Left ventricle myocardium inferior (tissue), 1 donor: ENCODE data around the gene NEDD4. TPM values are rescaled to one million over a fixed set of nuclear protein-coding genes. Genes with fewer than 3 reads are reported as not detected.

Experiments
- DNase-seq: peaks from one replicate; pipeline ENCODE4 v3.0.0-alpha.2; 2020
- H3K27ac ChIP-seq: fragments of 200-600 bp; replicated peaks from 2 replicates; pipeline ENCODE4 v1.8.0; 2021
- H3K27me3 ChIP-seq: fragments of 200-600 bp; 2 replicates; pipeline ENCODE4 v1.8.0; 2021; ENCODE audit warnings: low read depth
- H3K36me3 ChIP-seq: fragments of 200-600 bp; 2 replicates; pipeline ENCODE4 v1.8.0; 2021
- H3K4me1 ChIP-seq: fragments of 200-600 bp; 2 replicates; pipeline ENCODE4 v1.8.0; 2021
- H3K4me3 ChIP-seq: fragments of 200-600 bp; 2 replicates; pipeline ENCODE4 v1.8.0; 2021; ENCODE audit warnings: mild to moderate bottlenecking, moderate library complexity
- H3K9me3 ChIP-seq: fragments of 200-600 bp; replicated peaks from 2 replicates; pipeline ENCODE4 v1.8.0; 2021
- intact Hi-C: fragments of 100-400 bp; cut with micrococcal nuclease; formaldehyde crosslinking; loops from one replicate; pipeline ENCODE4 v1.11.0; 2022
- long read RNA-seq: library from polyadenylated mRNA; unstranded; transcript quantifications from one replicate; pipeline ENCODE4 v2.0.0, GENCODE V29; 2021
- total RNA-seq: library from RNA; stranded (reverse); fragmentation: NEBNext Ultra II Directional; extraction: Animal tissue kit (Norgen Biotek cat#: 25700); gene quantifications from one replicate; pipeline ENCODE4 v1.2.1, GENCODE V29; 2021
- TF ChIP-seq, protein P1 (sequence below): fragments of 200-600 bp; IDR thresholded peaks from 2 replicates; pipeline ENCODE4 v1.8.0; 2021; ENCODE audit warnings: antibody characterized with exemption, mild to moderate bottlenecking, borderline replicate concordance
- donor health status: DM: no; HTN: yes; CAD: no; lungs with severe emphysema.

NEDD4 gene
- total RNA-seq: 8.1 TPM
- long read RNA-seq, full-length matches to known transcripts: 7 of 10 reads
- long read RNA-seq, partial matches to known transcripts: 2 of 10 reads
- long read RNA-seq, other reads (novel, unspliced or antisense): 1 of 10 reads

DNA sequence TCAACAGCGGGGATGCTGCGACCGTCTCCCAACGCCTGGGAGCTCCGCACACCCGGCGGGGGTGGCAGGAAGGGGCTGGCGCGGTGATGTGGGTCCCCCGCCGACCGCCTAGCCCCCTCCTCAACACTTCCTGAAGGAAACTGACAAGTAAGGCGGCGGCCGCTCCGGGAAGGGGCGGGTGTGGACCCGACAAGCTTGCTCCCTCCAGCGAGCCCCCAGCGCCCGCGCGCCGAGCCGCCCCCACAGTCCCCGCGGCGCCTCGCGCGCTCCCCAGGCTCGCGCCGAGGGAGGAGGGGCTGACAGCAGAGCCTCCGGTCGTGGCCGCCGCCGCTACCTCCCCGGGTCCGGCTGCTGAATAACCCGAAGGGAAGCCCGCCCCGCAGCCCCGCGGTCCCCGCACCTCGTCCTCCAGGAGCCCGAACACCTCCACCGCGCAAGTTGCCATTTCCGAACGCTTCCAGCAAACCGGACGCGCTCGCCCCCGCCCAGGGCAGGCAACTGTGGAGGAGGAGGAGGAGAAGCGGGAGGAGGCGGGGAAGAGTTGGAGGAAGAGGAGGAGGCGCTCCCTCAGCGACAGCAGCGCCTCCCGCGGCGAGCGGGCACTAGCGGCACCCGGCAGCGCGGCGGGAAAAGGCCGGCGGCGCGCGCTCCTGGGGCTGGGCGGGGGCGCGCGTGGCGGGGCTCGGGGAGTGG lies at the start of gene NEDD4:
NEDD4 (minus strand) TSS at position 502 of the 693 bp plus-strand sequence; CDS start at position 445, 57 bp downstream.
- Histone ChIP-seq H3K27me3 (no peaks in the 10 kb centered on the region), H3K4me3 (peak within 1 kb of the TSS; percentile 83), H3K4me1 (peaks cover 48% of the 10 kb centered on the region), H3K27ac (peak within 1 kb of the TSS; percentile 97), H3K36me3 (no peaks in the 10 kb centered on the region), H3K9me3 (no peaks in the 10 kb centered on the region)
- TF ChIP-seq, protein P1, sequence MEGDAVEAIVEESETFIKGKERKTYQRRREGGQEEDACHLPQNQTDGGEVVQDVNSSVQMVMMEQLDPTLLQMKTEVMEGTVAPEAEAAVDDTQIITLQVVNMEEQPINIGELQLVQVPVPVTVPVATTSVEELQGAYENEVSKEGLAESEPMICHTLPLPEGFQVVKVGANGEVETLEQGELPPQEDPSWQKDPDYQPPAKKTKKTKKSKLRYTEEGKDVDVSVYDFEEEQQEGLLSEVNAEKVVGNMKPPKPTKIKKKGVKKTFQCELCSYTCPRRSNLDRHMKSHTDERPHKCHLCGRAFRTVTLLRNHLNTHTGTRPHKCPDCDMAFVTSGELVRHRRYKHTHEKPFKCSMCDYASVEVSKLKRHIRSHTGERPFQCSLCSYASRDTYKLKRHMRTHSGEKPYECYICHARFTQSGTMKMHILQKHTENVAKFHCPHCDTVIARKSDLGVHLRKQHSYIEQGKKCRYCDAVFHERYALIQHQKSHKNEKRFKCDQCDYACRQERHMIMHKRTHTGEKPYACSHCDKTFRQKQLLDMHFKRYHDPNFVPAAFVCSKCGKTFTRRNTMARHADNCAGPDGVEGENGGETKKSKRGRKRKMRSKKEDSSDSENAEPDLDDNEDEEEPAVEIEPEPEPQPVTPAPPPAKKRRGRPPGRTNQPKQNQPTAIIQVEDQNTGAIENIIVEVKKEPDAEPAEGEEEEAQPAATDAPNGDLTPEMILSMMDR: peak; percentile 75
- peak; percentile 87 for DNase-seq
- intact Hi-C loops: no loop called here

DNA sequence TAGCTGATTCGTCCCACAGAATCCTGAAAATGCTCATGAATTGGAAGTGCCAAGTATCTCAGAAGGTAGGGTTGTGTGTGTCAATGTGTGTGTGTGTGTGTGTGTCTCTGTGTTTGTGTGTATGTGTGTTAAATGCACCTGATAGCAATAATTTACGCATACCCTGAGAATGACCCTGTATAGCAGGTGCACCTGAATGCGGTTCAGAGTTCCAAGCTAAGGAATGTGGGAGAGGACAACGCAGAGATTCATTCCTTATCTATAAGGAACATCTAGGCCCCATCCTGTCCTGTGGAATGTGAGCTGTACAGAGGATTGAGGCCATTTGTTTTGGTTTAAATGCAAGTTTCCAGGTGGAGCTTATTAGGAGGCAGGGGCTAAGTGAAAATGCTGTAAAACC lies 49.1 kb upstream of the NEDD4 start:
- TF ChIP-seq, protein P1: no peak
- peak overlapping the region; percentile 16 for H3K27ac ChIP-seq
- H3K4me1 ChIP-seq: peaks cover 14% of the 10 kb centered on the region
- no peaks in the 10 kb centered on the region for H3K36me3 ChIP-seq
- intact Hi-C loops: no loop called here
- no peak for DNase-seq
- H3K9me3 ChIP-seq: peaks cover 5% of the 10 kb centered on the region
- H3K27me3 ChIP-seq: no peaks in the 10 kb centered on the region
- H3K4me3 ChIP-seq: no peak overlapping the region

- intact Hi-C loops: no loop called here
These were observed 48.6 kb upstream of the NEDD4 start for GRCh38 chr15:56042031-56042430.

GRCh38 chr15:56040081-56041035 lies 46.9 kb upstream of the NEDD4 start:
- intact Hi-C loops: no loop called here
- peak; percentile 27 for DNase-seq
- peaks cover 14% of the 10 kb centered on the region for H3K4me1 ChIP-seq

More at GRCh38 chr15:56042031-56042430, 48.6 kb upstream of the NEDD4 start:
- Histone ChIP-seq H3K4me3 (no peak overlapping the region), H3K36me3 (no peaks in the 10 kb centered on the region), H3K9me3 (peaks cover 1% of the 10 kb centered on the region), H3K4me1 (peaks cover 14% of the 10 kb centered on the region), H3K27ac (no peak overlapping the region), H3K27me3 (no peaks in the 10 kb centered on the region)
- DNase-seq: no peak
- TF ChIP-seq, protein P1: no peak

GRCh38 chr15:56038707-56039106 lies 45.3 kb upstream of the NEDD4 start:
- Histone ChIP-seq H3K4me3 (no peak overlapping the region), H3K4me1 (peaks cover 14% of the 10 kb centered on the region), H3K27ac (no peak overlapping the region), H3K27me3 (no peaks in the 10 kb centered on the region), H3K9me3 (no peaks in the 10 kb centered on the region), H3K36me3 (no peaks in the 10 kb centered on the region)
- TF ChIP-seq, protein P1: no peak
- intact Hi-C loops: no loop called here
- DNase-seq: no peak

More at GRCh38 chr15:56040081-56041035, 46.9 kb upstream of the NEDD4 start:
- TF ChIP-seq, protein P1: no peak
- no peaks in the 10 kb centered on the region for H3K27me3 ChIP-seq
- H3K4me3 ChIP-seq: no peak overlapping the region
- H3K36me3 ChIP-seq: no peaks in the 10 kb centered on the region
- H3K27ac ChIP-seq: peak overlapping the region; percentile 43
- no peaks in the 10 kb centered on the region for H3K9me3 ChIP-seq
